Uterus (tissue), 2 donors: ENCODE results near the gene CGB3.

Source experiments
- CTCF ChIP-seq, 4 experiments: fragments of 200-600 bp in 2 of 4; fragments of 450-650 bp in 2 of 4; sonication (generic) in 2 of 4; IDR thresholded peaks; one replicate each; pipeline ENCODE4 v1.5.1; 2016 to 2019; ENCODE audit warnings: antibody characterized with exemption in 4 of 4, mild to moderate bottlenecking in 2 of 4, moderate library complexity in 1 of 4
- POLR2A ChIP-seq, 2 donors: fragments of 450-650 bp; IDR thresholded peaks; one replicate each; pipeline ENCODE4 v1.6.1; 2016; ENCODE audit warnings: antibody characterized with exemption in 2 of 2, mild to moderate bottlenecking in 1 of 2, moderate library complexity in 1 of 2

- TF ChIP-seq CTCF (IDR thresholded peaks at IDR 0.05) = no peak
- no peak for TF ChIP-seq POLR2A (IDR thresholded peaks at IDR 0.05)
These were observed 47.1 kb downstream of the CGB3 start for GRCh38 chr19:48977061-48977460.
